Upper lobe of left lung (tissue), 4 donors: ENCODE measurements around the gene UBE2S.

ENCODE experiments used
- EP300 ChIP-seq, 4 donors: sonication (generic); formaldehyde crosslinking; IDR thresholded peaks; one replicate each; pipeline ENCODE4 v1.5.1; 2017; ENCODE audit warnings: antibody characterized with exemption in 4 of 4, control low read depth in 2 of 4
- POLR2A ChIP-seq, 4 donors: fragments of 450-650 bp; IDR thresholded peaks; one replicate each; pipeline ENCODE4 v1.5.1; 2016 to 2017; ENCODE audit warnings: antibody characterized with exemption in 4 of 4, mild to moderate bottlenecking in 2 of 4
- POLR2AphosphoS5 ChIP-seq, 2 donors: sonication (generic); formaldehyde crosslinking; IDR thresholded peaks; one replicate each; pipeline ENCODE4 v1.5.1; 2017; ENCODE audit warnings: antibody characterized with exemption in 2 of 2
- TF ChIP-seq, protein P1 (sequence below), 6 experiments: fragments of 450-650 bp in 4 of 6; fragments of 200-600 bp in 2 of 6; sonication (generic) in 2 of 6; IDR thresholded peaks; one replicate each; pipeline ENCODE4 v1.5.1; 2016 to 2019; ENCODE audit warnings: antibody characterized with exemption in 6 of 6

DNA sequence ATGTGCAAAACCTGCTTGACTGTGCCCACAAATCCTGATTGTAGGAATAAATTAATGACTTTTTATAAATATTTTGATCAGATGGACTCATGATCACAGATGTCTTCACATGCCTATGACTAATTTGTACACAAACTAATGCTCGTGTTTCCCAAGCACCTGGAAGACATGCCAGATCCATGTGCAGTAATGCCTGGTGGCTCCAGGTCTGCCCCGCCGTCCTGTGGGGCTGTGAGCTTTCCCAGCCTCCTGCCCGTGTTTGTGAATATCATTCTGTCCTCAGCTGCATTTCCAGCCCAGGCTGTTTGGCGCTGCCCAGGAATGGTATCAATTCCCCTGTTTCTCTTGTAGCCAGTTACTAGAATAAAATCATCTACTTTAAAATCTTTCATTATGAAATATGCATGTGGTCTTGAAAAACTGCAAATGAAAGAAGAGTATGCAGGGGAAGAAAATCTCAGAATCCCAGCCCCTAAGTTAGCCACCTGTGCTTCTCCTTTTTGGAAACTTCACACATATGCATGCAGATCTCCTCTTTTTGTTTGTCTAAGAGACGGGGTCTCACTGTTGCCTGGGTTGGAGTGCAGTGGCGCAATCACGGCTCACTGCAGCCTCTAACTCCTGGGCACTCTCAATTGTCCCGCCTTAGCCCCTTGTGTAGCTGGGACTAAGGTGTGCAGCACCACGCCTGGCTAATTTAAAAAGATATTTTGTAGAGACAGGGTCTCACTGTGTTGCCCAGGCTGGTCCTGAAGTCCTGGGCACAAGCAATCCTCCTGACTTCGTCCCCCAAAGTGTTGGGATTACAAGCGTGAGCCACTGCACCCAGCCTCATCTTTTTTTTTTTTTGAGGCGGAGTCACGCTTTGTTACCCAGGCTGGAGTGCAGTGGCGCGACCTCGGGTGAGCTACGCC, 15.6 kb downstream of the UBE2S start:
- TF ChIP-seq, protein P1, sequence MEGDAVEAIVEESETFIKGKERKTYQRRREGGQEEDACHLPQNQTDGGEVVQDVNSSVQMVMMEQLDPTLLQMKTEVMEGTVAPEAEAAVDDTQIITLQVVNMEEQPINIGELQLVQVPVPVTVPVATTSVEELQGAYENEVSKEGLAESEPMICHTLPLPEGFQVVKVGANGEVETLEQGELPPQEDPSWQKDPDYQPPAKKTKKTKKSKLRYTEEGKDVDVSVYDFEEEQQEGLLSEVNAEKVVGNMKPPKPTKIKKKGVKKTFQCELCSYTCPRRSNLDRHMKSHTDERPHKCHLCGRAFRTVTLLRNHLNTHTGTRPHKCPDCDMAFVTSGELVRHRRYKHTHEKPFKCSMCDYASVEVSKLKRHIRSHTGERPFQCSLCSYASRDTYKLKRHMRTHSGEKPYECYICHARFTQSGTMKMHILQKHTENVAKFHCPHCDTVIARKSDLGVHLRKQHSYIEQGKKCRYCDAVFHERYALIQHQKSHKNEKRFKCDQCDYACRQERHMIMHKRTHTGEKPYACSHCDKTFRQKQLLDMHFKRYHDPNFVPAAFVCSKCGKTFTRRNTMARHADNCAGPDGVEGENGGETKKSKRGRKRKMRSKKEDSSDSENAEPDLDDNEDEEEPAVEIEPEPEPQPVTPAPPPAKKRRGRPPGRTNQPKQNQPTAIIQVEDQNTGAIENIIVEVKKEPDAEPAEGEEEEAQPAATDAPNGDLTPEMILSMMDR (IDR thresholded peaks at IDR 0.05) = no peak
- TF ChIP-seq POLR2A (IDR thresholded peaks at IDR 0.05) (no peak), EP300 (IDR thresholded peaks at IDR 0.05) (no peak), POLR2AphosphoS5 (IDR thresholded peaks at IDR 0.05) (no peak)
